SK-N-DZ (cell line): ENCODE data around the gene CBX3.
"Not testable (repeated sequence)": the region's sequence is repeated elsewhere in the genome, so short reads cannot be mapped to it uniquely, and the experiment has no call there.

Experiments used
- DNase-seq: peaks from one replicate; pipeline ENCODE4 v3.0.0-alpha.2; 2015; ENCODE audit warnings: low spot score

The CBX3 gene

DNA sequence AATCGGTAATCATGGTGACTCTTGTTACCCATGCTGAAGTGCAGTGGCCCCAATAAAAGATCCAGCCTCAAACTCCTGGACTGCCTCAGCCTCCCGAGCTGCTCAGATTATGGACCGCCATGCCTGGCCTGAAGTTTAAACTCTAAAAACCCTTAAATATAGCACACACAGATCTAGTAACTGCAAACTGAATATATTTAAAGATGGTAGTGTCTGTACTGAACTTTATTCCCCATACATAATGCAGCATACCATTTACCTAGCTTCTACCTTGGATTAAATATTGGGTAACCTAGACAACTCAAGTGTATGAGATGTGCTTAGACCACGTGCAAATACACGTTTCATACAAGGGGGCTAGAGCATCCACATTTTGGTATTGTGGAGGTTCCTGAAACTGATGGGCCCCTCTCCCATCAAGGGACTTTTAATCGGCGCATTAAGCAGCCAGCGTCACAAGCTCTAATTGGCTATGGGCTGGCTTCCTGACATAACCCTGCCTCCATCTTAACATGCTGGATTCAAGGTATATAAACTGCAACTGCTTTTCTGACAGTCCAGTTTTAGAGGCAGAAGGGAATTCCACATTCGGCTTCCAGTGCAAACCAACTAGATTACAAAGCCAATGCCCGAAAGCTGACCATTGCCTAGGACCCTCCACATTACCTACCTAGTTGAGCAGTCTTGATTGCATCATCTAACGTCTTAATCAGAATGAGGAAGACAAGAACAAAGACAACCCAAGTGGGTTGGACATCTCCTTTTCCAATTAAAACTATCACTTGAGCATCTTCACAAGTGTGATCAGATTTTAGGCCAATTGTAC lies 14.0 kb upstream of the CBX3 start:
- DNase-seq: peak; percentile 46

DNA sequence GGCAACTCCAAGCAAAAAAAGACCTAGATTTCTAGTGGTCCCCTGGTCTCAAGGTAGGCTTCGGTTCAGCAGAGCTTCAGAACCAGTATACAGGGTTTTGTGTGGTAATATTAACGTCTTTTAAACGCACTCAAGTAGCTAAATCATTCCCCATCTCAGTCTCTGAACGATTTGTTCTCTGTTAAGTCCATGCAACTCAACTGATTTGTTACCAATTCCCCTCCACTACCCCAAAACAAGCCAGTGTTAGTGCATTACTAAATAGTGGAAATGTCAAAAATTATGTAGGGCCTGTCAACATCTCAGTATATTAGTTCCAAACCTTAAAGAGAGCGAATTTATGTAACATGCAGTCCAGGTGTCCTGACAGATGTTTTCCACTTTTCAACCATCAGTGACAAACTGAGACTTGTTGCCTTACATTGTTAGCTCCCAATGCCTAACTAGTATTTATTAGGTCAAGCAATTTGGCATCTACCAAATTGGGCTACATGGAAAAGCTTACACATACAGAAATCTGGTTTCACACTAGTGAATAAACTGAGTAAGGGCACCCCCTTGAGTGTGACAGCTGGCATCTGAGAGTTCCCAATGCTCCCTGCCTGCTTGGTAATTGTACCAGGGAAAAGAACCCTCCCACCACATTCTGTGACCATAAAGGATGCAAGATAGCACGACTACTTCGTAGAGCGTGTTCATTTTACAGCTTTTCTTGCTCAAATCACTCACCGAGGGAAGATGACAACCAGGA lies 13.2 kb upstream of the CBX3 start:
- DNase-seq: peak; percentile 35

DNA sequence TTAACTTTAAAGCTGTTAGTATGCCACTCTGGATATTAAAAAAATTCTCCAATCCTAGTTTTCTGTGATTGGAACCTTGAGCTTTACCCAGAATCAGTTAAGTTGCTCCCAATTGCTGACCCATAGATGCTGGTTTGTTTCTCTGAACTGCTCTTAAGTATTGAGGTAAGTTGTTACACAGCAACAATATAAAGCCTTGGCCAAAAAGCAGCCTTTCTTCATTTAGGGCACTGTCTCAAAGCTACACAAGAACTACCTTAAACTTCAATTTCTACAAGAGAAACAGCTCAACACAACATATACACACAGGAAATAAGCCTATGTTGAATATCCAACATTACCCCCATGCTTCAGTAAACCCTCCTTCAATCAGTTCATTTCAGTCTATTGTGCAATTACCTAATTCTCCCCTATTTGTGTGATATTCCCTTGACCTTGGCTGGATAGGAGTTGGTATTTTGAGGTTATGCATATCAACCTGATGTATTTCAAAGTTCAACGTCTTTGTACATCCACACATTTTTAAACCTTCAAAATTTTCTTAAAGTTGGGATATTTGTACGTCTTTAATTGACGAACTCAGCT lies 12.5 kb upstream of the CBX3 start:
- DNase-seq: peak; percentile 25

DNA sequence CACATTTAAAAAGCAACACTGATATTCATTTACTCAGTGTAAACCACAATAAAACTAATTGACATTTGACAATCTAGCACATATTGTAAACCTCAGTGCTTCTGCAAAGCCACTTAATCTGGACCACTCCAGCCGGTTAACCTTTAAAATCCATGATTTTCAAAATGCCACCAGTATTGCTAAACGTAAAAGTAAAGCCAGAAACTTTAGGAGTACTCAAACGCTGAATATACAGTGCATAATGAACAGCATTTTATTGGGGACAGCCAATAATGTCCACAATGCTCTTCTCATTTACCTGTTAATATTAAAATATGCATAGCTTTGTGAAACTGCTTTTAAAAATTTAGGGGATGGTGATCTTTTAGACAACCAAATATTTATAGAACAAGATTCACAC lies 11.8 kb upstream of the CBX3 start:
- DNase-seq: no peak

DNA sequence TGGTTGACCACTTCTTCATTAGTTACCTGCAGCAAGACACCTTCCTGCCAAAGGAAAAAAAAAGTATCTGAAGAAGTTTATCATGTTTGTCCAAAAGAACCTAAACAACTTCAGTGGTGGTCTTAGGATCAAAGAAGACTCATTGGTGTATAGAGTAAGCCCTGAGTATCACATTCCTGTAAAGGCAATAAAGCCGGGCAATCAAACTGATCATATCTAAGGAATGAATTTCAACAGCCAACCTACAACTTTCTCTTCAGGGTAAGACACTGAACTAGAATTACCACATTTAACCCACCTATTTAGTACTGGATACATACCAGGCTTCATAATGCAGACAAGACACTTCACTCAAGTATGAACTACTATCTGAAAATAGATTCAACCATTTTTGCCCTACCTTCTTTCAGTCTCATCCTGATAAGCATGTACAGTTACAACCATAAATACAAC lies 11.1 kb upstream of the CBX3 start:
- DNase-seq: no peak

DNA sequence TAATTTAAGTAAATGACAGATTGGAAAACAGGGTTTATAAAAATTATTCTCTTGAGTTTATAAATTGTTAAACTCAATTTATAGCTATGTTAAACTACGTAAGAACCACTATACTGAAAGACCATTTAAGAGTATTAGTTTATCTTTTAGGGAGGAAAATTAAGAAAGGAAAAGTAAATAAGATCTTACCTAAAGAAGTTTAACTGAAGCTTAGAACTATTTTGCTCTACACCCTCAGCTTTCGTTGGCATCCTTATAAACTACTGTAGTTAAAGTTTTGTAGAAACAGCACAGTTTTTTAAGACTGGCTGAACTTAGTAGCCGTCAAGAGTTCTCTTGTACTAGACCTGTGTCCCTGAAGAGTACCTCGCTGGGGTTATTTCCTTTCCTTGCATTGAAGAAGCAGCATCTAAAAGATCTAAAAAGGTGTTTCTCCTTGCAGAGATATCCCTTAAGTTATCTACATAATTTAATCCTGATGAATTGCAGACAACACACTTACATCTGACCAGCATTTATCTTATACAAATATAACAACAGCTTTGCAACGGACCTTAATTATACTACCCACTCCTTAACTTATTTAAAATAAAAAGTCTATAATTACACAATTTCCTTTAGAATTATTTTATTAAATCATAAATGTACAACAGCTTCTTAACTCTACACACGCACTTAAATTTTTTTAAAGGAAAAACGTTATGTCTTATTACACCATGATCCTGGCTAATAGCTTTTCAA lies 10.1 kb upstream of the CBX3 start:
- no peak for DNase-seq

DNA sequence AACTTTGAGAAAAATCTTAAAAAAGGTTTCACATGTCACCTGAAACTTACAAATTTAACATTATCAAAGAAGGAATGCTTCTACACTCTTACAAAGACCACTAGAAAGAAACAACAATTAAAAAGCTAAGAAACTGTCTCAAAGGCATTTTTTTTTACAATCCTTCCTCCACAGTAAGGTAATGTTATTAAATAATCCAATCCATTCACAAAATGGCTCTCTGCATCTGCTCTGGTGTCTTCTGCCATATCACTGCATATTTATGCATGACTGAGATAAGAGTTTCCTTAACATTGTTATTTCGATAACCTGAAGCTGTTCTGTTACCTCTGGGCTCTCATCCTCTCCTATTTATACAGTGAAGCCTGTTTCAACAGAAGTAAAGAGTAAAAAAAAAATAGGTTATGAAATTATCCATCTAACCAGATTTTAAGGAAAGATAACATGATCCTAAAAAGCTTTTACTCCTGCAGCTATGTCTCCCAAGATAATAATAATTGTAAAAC lies 9.5 kb upstream of the CBX3 start:
- DNase-seq: peak; percentile 44

DNA sequence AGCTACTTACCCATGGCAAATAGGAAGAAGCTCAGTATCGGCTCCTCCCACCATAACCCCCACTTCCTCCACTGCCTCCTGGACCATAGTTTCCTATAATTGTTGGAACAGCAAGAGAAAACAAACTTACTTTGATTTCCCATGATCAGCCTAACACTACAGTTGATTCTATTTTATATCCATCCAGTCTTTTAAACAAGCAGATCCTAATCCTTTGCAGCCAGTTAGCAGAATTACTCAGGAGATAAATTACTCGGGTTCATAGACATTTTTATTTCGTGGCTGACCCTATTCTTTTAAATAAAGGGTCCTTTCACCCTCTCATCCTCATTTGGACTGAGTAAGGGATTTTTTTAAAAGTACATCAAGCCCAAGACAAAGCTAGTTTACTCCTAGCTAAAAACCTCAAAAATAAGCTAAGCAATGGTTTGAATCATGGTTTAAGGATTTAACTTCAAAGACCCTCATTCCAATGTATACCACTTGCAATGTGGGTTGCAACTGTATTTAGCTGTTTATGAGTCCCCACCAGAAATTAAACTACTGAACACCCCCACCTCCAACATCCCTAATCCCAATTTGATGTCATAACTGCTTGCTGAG lies 9.0 kb upstream of the CBX3 start:
- no peak for DNase-seq

DNA sequence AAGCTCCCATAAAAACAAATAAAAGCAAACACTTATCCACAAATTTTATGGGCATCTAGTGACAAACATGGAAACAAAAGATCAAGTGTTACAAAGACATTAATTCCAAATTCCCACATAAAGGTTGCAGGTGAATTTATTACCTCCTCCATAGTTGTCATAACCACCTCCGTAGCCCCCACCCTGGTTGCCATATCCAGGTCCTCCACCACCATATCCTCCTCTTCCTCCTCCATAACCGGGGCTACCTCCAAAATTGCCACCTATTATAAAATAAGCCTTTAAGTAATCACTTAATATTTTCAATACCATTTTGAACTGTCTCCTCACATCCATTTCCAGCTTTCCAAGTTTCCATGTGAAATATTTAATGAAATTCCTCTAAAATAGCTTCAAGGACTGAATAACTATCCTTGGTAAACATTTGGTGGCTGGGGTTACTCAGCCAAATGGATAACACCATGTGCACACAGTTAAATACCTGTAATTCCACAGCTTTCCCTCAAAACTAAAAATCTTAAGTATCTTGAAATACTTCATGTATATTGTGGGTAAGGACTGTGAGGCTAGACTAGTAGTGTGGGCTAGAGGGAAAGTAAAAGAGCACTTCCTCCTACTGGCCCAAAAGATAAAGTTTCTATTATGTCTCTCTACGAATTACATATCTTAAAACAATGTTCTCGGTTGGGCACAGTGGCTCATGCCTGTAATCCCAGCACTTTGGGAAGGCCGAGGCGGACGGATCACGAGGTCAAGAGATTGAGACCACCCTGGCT lies 7.9 kb upstream of the CBX3 start:
- DNase-seq: no peak

DNA sequence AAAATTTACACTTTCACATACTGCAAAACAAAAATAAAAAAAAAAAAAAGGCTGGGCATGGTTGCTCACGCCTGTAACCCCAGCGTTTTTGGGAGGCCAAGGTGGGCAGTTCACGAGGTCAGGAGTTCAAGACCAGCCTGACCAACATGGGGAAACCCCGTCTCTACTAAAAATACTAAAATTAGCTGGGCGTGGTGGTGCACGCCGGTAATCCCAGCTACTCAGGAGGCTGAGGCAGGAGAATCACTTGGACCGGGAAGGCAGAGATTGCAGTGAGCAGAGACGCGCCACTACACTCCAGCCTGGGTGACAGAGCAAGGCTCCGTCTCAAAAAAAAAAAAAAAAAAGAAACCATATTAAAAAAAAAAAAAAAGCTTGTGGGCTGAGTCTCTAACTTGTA lies 6.8 kb upstream of the CBX3 start:
- DNase-seq: not testable (repeated sequence)

DNA sequence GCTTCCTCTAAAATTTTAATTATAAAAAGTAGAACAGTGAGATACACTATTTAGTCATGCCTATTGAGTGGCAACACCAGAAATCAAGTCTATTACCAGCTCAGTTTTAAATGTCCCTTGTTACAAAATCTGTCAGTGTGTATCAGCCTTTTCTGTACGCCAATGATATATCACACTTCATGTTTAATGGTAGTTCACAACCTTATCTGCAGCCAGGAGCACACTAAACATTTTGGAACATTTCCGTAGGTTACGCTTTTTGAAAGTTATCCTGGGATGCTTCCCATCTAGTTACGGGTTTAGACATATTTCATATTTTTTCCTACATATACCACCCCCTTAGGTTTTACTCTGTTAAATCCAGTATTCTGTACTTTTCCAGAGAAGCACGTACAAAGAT lies 6.4 kb upstream of the CBX3 start:
- DNase-seq: no peak

DNA sequence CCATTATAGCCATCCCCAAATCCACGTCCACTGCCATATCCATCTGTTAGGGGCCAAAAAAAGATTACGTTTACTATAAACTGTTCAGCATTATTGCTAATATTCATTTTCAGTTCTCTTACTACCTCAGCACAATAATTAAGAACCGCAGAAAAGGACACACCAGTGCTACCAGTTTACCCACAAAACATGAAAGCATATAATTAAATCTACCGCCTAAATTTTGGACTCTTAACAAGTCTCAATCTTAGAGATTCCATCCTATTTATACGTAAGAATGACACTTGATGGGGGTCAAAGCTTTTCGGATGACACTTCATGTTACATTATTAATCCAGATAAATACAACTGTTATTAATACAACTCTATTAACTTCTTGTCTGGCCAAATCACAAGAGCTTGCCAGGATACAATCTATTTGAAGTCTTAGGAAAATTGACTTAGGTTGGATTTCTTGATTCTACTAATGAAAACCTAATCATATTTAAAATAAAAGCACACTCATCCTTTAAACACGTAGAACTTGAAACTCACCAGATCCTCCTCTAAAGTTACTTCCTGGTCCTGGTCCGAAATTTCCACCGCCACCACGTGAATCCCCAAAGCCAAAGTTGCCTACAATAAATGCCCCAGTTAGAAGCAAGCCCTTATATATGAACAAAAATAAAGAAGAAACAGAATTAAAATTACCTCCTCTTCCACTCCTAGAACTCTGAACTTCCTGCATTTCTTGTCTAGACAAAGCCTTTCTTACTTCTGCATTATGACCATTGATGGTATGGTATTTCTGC lies 5.5 kb upstream of the CBX3 start:
- no peak for DNase-seq

DNA sequence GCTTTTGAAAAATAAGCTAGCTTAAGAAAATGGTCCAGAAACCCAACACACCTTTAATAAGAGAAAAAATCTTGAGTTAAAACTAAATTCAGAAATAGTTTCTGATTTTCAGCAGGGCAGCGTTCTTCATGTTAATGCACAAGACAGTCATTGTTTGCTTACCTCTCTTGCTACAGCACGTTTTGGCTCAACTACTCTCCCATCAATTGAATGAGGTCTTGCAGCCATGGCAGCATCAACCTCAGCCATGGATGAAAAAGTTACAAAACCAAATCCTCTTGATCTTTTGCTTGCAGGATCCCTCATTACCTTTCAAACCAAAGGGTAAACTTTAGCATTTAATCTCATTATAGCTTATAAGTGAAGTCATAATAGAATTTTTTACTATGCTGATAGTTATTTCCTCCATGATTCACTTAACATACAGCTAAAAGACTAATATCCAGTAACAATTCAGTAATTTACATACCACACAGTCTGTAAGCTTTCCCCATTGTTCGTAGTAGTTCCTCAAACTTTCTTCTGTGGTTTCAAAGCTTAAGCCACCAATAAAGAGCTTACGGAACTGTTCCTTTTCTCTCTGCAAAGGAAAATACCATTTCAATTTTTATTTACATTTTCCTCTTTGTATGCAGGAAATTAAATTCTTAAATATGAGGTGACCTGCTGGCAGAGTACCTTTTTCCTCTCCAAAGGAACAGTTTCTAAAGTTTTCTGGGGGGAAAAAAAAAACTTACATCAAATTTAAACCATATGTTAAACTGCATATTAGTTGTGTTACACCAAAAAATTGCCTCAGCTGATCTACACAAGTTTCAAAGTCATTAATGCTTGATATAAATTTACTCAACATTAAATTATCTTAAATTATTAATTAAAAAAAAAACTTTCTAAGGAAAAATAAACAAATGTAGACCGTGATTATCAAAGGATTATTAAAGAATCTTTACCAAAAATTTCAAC lies 4.1 kb upstream of the CBX3 start:
- DNase-seq: no peak

DNA sequence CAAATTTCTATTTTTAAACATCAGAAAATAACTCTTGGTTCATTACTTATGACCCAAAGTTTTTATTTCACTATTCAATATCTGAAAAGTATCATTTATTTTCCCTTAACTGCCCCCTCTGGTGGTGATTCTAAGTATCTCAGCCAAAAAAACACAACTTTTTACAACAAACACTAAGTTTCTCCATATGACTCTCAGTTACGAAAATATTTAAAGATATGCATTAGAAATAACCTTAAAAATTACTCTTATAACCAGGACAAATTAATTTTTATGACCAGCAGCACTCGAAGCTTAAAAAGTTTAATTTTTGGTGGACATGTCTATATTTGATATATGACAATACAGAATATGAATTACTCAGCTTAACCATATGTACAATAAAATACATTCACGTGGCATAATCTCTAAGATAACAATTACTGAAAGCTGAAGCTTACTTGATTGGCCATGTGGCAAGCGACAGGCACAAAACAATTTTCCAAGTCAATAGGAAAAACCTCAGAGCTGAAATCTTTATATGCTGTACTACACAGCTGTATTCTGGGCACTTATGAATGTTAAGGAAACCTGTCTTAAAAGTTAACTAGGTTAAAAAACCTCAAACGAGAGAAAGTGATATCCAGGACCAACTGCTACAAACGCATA lies 3.3 kb upstream of the CBX3 start:
- peak; percentile 45 for DNase-seq

DNA sequence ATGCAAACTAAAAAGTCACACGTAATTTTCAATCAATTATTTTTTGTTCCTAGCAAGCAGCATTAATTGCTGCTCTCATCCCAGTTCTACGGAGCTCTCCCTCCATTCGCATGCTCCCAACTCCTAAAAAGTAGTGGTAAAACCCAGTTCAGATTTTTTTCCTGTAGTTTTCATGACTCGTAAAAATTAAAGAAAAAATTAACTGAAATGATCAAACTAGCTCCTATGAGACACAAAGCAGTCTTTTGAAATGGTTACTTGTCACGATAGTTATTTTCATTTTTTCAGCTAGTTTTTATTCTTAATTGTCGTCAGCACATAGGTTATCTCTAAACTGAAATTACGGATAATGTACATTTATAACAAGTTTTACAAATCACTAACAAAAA lies 2.8 kb upstream of the CBX3 start:
- no peak for DNase-seq

DNA sequence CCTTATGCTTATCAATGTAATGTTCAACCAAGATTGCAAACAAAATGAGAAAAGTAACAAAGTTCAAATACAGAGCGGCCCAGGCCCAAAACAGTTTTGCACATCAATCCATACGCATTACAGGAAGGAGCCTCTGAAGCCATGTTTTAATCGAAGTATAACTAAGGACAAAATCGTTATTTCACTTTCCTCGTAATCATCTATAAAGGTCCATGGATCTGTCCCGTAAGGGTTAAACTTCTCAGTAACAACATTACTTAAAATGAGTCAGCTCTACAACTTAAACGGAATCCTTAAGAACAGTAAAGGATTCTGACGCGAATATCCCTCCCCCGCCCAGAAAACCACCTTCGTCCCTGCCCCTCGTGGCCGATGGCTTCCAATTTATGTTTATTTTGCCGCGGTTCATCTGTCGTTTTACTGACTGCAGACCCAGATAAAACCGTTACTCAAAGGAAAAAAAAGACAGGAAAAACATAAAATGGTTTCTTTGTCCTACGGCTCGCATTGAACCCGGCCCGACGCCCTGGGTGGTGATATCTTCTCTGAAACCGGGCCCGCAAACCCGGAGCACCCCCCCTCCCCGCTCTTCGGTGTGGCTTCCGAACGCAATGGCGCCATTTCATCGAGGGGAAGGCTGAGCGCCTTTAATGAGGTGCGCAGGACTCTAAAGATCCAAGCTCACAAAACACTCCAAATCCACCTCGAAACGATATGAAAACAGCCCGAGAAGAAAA lies 2.1 kb upstream of the CBX3 start:
- DNase-seq: no peak

DNA sequence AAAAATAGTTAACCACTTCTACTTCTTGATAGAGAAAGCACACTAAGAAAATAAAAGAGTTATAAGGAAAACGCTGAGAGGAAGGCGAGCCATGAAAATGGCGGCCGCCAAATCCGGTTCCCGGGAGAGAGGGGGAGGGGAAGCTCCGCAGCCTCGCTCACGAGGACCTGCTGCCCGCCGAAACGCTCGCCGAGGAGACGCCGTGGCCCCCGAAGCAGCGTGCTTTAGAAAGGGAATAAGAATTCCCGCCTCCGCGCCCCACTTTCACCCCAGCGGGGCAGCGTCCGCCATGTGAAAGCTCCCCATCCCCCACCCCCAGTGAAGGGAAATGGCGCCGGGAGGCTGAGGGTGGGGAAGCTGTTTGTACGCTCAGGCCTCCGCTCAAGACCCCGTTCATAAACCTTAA lies 1.5 kb upstream of the CBX3 start:
- DNase-seq: peak; percentile 69
